NCI-H2196 treated with DMSO at 0.1 percent for 48 hours (cell line): ENCODE results near the gene IDI2.

ENCODE experiments used
- DNase-seq: peaks from one replicate; lab custom pipeline; 2025; ENCODE audit not compliant: unreplicated experiment; lab: John Stamatoyannopoulos, UW

Gene IDI2

GRCh38 chr10:983971-984655 is 41.5 kb downstream of the IDI2 start:
- DNase-seq, result no peak

GRCh38 chr10:983401-983800 is 42.3 kb downstream of the IDI2 start:
- DNase-seq, result no peak

- no peak for DNase-seq
Measured at GRCh38 chr10:980468-981093, 45.1 kb downstream of the IDI2 start.

GRCh38 chr10:978826-979421 is 46.7 kb downstream of the IDI2 start:
- DNase-seq, result no peak

GRCh38 chr10:976316-976715 is 49.3 kb downstream of the IDI2 start:
- no peak for DNase-seq

DNA sequence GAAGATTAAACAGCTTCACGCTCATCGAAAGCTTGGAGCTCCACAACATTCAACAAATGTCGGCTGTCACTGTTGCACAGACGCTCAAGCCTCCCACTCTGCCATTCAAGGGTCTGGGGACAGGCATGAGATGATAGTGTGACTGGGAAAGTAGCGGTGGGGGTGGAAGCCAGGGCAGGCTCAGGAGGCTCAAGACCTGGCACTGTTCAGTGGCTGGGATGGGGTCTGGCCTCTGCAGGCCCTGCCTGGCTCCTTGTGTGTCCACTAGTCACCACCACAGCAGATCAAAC is 50.9 kb downstream of the IDI2 start:
- DNase-seq, result no peak

DNA sequence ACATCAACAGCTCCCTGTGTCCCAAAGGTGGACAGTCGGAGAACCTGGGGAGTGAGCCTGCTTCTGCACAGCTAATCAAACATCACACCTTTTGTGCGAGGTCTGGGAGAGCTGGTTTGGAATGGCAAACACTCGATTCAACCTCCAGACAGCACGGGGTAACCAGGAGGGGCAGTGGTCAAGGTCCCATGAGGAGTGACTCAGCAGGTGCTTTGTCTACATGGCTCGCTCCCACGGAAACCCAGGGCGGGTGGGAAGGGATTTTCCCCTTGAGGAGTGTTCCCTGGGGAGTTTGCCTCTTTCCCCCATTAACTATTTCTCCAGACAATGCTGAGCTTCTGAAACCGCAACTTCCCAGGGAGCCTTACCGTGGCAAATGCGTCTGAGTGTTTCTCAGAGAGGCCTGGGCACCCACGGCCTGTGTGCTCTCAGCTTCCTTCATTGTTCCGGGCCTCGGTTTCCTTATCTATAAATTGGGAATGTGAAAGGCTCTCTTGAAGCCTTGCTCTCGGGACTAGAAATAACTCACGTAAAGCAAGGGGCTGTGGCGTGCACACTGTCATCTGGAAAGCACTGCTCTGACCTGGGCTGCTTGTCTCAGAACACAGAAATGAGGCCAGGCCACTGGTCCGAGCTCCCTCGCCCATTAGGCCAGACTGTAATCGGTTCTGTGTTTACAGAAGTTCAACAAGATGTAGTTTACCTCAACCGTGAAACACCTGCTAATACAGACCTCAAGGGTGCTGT is 51.4 kb downstream of the IDI2 start:
- no peak for DNase-seq

DNA sequence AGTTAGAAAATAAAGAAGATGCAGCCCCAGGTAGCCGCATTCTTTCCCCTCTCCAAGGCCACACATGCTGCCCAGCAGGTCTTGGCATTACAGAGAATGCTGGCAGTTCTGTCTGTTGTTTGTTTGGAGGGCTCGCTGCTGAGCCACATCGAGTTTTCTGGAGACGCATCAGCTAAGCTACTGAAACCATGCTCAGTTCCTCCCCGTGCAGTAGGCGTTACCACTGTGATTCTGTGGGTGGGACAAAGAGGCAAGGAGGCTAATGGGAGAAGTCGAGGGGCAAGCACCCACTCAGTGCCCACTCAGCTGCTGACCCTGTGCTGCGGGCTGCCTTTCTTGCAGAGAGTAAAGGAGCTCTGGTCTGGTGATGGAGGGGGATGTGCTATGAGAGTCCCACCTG is 52.9 kb downstream of the IDI2 start:
- DNase-seq, result no peak

DNA sequence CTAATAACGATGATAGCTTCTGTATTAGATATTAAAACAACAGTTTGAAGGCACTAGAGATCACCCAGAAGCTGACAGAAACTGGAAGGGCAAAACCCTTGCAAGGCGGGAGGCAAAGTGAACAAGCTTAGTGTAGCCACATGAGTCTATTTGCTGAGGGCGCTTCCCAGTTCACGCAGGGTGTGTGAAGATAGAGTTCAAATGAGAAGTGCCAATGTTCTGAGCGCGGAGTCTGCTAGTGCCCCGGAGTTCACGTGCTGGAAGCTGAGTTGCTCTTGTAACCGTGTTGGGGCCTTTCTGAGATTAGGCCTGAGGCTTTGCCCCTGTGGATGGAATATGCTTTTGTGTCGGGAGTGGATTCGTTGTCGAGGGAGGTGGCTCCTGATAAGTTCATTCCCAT is 54.0 kb downstream of the IDI2 start:
- DNase-seq, result no peak

GRCh38 chr10:971150-971542 is 54.5 kb downstream of the IDI2 start:
- no peak for DNase-seq

- DNase-seq, result peak; percentile 66
Measured at GRCh38 chr10:970311-971149, 55.1 kb downstream of the IDI2 start.

- DNase-seq, result no peak
Measured at GRCh38 chr10:969473-970150, 56.0 kb downstream of the IDI2 start.
